ENCODE measurements around the gene CADM1.
"Not testable (repeated sequence)": the region's sequence is repeated elsewhere in the genome, so short reads cannot be mapped to it uniquely, and the experiment has no call there.

CADM1 gene

DNA sequence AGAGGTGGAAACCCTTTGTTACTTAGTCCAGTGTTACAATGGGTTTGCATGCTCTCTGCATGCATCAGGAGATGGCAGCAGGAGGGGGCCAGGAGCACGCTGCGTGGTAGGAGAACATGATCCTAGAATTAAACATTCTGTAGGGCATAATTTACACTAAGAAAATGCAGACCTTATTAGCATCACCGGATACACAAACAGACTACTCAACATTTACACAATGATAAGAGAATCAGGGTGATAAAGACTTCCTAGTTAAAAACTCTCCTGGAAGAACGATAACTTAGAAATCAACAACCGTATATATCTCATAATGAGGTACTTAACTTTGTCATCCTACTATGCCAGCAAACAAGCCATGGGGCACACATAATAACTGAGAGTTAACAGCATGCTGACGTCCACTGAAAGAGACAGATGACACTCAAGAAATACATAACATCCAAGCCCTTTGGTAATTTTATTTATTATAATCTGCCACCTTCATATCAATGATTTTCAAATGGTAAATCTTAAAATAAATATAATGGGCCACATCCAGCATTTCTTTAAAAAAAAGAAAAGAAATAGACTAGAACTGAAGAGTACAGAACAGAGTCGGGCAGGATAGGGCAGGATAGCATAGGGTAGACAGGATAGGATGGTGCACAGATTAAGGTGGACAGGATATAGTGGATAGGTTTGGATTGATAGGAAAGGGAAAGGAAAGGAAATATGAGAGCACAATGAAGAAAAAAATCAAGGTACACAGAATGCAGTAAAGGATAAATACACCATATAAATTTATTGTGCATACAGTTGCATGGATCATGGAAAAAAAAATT, 27.5 kb downstream of the CADM1 start:
- DNase-seq = no peak

GRCh38 chr11:115475564-115475963, 28.7 kb downstream of the CADM1 start:
- no peak for DNase-seq

- DNase-seq = not testable (repeated sequence)
These were observed 29.9 kb downstream of the CADM1 start for GRCh38 chr11:115474306-115474705.

DNA sequence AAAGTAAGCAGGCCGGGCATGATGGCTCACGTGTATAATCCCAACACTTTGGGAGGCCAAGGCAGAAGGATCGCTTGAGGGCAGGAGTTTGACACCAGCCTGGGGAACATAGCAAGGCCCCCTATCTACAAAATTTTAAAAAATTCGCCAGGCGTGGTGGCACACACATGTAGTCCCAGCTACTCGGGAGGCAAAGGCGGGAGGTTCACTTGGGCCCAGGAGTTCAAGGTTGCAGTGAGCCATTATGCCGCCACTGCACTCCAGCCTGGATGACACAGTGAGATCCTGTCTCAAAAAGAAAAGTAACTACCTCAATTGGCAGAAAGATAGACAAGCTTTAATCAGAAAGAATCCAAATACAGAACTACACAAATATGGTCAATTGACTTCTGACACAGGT, 31.0 kb downstream of the CADM1 start:
- no peak for DNase-seq

DNA sequence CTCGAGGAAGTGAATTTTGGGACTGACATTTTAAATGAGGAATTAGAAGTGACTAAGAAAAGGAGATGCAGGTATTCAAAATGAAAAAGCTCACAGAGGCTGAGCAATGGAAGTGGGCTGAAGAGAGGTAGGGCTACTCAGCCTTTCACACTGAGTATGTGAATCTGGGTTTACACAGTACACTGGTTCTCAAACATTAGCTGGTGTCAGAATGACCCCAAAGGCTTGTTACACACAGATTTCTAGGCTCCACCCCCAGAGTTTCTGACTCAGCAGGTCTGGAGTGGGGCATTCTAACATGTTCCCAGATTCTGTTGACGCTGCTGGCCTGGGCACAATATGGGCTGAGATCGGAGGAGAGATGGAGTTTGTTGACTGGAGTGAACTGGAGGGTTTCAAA, 32.8 kb downstream of the CADM1 start:
- DNase-seq = no peak

DNA sequence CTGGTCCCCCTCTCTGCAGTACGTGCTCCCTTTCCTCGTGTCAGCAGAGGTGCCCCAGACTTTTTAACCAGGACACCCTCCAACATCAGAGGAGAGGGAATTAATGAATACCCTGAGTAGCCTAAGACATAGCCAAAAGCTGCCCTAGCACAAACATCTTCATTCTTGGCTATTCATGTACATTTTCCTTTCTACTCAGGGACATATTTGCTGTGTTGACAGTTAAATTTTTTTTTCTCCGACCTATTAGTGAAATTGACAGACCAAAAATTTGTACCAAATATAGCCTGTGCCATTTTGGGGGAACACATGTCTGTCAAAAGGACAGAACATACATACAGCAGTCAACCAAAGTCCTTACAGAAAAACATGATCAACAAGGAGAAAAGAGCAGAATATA, 33.3 kb downstream of the CADM1 start:
- no peak for DNase-seq

DNA sequence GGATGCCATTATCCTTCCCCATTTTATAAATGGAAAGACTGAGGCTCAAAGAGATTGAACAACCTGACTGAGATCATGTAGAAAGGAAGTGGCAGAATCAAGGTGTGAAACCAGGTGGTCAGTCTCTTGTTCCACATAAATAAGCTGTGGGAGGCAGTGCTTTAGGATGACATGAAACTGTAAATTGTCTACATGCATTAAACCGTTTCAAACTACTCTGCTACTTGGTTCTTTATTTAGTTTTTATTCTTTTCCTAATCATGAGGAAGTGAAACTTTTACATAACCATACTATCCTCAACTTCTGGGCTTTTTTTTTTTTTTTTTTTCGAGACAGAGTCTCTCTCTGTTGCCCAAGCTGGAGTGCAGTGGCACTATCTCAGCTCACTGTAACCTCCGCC, 34.9 kb downstream of the CADM1 start:
- DNase-seq = no peak

DNA sequence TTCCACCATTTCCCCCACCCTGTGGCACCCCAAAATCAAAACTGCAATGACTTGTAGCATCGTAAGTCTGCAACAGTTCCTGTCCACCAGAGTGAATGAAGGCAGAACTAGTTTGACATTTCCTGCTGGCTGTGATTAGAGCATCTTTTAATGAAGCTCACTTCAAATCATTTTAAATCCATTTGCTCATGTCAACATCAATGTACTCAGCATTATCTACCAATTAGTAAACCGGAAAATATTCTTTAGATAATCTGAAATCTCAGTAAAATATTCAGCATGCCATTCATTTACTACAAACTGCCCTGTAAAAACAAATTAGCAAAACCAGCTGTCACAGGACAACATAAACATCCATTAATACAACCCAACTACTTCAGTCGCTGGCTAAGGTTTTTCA, 38.1 kb downstream of the CADM1 start:
- DNase-seq = no peak

- no peak for DNase-seq
These were observed 39.9 kb downstream of the CADM1 start for GRCh38 chr11:115464269-115464668.

DNA sequence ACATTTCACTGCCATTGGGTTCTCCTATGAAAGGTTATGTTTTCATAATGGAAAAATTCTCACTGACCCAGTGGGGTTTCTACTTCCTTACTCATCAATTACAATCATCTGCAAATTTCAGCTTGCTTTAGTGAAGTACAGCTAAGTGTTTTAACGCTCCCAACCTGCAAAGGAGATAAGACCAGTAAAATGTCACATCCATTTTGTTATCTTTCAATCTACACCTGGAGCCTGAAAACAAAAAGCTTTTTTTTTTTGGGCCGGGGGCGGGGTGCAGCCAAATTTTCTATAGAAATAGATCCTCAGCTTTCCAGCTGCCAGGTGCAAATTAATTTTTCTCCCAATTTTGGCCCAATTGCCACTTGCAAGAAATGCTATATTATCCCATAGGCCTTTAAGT, 40.6 kb downstream of the CADM1 start:
- no peak for DNase-seq

DNA sequence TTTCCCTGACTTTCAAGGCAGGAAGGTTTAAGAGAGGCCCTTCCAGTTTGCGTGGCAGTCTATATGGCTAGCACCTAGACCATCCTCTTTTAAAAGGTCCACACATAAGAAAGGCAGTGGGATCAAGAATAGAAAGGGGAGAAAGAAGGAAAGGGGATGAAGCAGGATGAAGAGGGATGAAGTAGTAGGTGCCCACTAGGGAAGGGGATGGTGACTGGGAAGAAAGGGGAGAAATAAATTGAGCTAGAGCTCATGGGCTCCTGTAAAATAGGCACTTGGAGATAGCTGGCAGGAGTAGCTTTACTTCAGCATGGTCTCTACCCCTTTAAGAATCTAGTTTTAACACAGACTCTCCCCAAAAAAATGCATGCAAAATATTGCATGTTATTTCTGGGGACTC, 41.5 kb downstream of the CADM1 start:
- no peak for DNase-seq

DNA sequence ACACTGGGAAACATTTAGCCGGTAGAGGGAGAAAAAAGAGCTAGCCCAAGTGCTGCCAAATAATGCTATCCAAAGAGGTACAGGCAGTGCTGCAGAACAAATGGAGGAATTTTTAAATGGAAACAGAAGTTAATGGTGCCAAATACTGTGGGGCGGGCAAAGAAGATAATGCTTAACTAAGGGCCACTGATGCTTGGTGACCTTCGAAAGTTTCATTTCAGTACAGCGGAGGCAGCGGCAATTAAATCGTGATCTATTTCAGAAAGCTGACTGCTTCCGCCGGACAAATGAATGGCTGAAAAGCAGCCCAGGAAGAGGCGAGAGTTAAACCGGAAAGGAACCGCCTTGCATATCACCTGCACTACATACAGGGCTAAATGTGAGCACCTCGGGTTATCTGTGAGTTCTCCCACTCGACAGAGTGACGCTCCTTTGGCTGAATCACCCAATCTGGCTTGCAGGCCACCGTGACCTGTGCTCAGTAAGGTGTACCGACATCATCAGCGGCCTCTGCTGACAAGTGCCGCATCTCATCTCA, 42.1 kb downstream of the CADM1 start:
- DNase-seq = no peak

DNA sequence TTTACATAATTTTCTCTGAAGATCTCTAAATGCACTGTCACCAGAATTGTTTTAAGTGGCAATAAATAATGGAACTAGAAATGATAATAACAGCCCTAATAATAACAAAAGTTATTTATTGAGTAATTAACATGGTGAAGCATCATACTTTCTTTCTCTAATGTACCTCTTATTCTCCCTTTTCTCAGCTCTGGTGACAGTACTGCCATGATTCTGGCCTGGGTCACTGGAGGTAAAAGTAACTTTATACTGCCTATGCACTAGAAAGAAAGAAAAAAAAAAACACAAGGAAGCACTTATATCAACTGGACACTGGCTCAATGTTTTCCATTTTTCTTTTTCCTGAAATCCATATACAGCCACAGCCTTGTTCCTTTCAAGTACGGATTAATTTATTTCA, 43.7 kb downstream of the CADM1 start:
- no peak for DNase-seq

- DNase-seq = no peak
These were observed 44.7 kb downstream of the CADM1 start for GRCh38 chr11:115459563-115459962.

- DNase-seq = no peak
These were observed 45.3 kb downstream of the CADM1 start for GRCh38 chr11:115458877-115459276.

- DNase-seq = no peak
These were observed 48.2 kb downstream of the CADM1 start for GRCh38 chr11:115456019-115456418.

DNA sequence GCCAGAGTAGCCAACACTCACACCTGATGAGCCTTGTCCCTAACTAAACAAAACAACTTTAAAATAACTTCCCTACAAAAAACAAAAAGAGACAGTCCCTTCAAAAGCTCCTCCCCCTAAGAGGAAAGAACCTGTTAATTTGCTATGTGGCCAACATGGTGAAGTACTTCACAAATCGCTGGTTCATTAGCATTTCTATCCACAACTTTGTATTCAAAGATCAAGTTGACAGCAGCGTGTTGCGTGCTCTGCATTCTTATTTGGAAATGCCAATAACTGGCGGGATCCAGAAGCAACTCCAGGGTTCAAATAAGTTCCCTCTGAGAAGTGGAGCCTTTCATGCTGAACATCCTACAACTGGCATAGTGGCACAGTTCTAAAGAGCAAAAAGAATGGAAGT, 48.6 kb downstream of the CADM1 start:
- no peak for DNase-seq

- no peak for DNase-seq
These were observed 49.7 kb downstream of the CADM1 start for GRCh38 chr11:115454525-115454924.

DNA sequence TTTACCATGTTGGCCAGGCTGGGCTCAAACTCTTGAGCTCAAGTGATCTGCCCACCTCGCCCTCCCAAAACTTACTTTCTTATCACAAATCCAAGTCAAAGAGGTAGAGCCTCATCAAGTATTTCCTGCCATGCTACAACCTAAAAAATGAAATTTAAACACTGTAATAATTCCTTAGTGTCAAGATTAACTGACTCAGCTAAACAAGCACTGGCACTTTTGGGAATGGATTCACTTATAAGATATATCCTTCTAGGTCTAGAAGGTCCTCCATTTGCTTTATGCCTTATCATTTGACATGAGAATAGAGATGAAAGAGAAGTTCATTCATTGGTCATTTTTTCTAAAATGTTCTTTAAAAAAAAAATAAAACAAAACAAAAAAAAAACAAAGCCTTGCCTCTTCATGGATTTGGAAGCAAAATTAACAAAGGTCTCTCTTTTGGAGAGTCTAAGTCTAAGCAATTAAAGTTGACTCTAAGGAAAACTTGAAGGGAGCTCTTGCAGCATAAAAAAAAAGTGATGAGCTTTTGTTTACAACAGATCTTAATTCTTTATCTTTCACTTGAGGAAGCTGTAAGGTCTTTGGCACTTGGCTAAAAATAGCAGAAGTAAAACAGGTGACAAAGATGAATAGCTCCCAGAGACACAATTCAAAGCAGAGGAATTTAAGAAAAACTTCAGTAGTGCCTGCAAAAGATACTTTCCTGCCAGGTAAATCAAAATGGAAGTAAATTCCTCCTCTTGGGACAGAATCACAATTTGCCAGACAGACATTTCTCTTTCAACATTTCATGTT, 50.3 kb downstream of the CADM1 start:
- no peak for DNase-seq

DNA sequence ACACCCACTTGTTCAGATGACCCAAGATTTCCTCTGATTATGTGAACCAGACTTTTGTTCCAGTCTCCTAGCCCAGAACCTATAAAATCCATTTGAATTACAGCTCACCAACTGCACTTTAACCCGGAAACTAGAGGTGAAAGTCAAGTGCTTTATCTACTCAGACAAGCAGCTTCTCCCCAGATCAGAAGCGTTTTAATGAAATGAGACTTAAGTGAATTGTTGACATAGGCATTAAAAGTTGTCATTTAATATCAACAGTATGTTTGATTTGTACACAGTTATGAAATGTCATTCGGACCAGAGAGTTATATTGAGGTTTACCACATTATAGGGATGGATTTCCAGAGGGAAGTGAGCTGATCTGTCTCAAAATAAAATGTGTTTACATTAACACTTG, 52.0 kb downstream of the CADM1 start:
- DNase-seq = no peak

DNA sequence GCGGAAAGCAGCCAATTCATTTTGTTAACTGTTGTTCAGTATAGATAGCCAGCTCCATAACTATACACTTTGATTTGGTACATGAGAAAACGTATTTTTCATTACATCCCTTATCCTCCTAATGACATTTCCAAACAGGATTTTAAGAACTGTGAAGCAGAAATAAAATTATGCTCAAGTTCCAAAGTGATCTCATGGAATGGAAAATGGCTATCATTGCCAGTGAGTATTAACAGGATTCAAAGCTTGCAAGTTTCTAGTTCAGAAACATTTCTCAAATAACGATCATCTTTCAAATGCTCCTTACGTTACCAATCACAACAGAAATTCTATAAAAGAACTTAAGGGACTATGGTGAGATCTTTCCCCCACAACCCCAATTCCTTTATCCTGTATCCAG, 53.7 kb downstream of the CADM1 start:
- no peak for DNase-seq

- no peak for DNase-seq
These were observed 56.8 kb downstream of the CADM1 start for GRCh38 chr11:115447273-115447864.

GRCh38 chr11:115446214-115446613, 58.0 kb downstream of the CADM1 start:
- no peak for DNase-seq

- DNase-seq = no peak
These were observed 59.7 kb downstream of the CADM1 start for GRCh38 chr11:115444542-115444941.
